ENCODE measurements around the gene MMP24OS.

DNA sequence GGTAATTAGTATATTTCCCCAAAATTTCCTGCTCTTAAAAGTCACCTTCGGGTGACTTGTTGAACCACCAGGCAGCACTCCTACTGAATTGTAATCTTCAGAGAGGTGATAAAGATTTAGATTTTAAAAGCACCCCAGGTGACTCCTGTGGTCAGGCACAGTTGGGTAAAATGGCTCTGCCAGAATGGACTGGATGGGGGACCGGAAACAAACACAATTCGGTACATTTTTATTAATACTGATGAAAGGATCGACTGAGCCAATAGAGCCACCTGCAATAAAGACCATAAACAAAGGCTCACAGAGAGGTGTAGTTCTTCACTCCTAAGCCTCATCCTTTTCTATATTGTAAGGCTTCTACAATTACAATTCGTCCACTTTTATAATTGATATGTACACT, 33.9 kb upstream of the MMP24OS start:
- no peak for TF ChIP-seq POLR2A (IDR thresholded peaks at IDR 0.05)
- TF ChIP-seq, protein P1, sequence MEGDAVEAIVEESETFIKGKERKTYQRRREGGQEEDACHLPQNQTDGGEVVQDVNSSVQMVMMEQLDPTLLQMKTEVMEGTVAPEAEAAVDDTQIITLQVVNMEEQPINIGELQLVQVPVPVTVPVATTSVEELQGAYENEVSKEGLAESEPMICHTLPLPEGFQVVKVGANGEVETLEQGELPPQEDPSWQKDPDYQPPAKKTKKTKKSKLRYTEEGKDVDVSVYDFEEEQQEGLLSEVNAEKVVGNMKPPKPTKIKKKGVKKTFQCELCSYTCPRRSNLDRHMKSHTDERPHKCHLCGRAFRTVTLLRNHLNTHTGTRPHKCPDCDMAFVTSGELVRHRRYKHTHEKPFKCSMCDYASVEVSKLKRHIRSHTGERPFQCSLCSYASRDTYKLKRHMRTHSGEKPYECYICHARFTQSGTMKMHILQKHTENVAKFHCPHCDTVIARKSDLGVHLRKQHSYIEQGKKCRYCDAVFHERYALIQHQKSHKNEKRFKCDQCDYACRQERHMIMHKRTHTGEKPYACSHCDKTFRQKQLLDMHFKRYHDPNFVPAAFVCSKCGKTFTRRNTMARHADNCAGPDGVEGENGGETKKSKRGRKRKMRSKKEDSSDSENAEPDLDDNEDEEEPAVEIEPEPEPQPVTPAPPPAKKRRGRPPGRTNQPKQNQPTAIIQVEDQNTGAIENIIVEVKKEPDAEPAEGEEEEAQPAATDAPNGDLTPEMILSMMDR (IDR thresholded peaks at IDR 0.05) = no peak
